RCC 7860 (cell line): ENCODE results near the gene FDX1.

Source experiments
- DNase-seq: peaks from one replicate; pipeline ENCODE4 v3.0.0-alpha.2; 2015; ENCODE audit warnings: low spot score
- FAIRE-seq: peaks from 2 replicates; lab custom pipeline; 2012; peaks lifted over from hg19 to GRCh38; lab: Jason Lieb, UNC

FDX1 gene

GRCh38 chr11:110505528-110506284 is 76.0 kb downstream of the FDX1 start:
- DNase-seq: no peak
- no peak for FAIRE-seq

GRCh38 chr11:110507328-110507727 is 77.6 kb downstream of the FDX1 start:
- FAIRE-seq: no peak
- no peak for DNase-seq

- FAIRE-seq (no peak), DNase-seq (no peak)
Observed at GRCh38 chr11:110508786-110509185, 79.0 kb downstream of the FDX1 start.

DNA sequence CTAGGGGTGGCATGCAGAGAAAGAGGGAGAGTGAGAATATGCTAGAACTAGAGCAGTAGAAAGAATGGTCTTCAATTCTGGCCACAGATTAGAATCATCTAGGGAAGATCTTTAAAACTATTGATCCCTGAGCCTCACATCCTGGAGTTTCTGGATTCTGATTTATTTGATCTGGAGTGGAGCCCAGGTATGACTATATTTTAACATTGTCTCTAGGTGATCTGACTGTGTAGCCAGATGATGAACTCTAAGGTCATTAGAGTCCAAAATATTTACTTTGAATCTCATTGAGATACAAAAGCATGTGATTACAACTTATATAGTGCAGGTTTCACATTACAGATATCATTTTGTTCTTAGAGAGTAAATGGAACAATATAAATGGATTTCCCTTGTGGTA is 79.7 kb downstream of the FDX1 start:
- FAIRE-seq (no peak), DNase-seq (no peak)

DNA sequence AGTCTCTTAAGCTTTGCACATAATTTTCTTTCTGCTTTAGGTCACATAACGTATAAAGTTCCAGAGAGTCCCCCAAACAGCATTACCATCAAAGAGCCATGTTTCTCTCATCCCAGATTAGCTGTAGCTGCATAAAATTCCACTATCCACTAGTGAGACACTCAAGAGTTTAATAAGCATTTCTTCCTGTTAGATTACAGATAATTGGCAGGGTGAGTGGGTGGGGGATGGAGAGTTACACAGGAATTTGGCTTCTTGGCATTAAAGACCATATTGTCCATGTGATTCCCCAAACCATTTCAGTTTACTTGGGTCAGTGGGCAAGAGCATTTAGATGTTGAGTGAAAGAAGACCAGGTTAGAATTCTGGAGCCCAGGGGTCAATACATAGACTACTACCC is 82.3 kb downstream of the FDX1 start:
- DNase-seq (no peak), FAIRE-seq (no peak)

GRCh38 chr11:110513259-110513801 is 83.6 kb downstream of the FDX1 start:
- FAIRE-seq (no peak), DNase-seq (no peak)

DNA sequence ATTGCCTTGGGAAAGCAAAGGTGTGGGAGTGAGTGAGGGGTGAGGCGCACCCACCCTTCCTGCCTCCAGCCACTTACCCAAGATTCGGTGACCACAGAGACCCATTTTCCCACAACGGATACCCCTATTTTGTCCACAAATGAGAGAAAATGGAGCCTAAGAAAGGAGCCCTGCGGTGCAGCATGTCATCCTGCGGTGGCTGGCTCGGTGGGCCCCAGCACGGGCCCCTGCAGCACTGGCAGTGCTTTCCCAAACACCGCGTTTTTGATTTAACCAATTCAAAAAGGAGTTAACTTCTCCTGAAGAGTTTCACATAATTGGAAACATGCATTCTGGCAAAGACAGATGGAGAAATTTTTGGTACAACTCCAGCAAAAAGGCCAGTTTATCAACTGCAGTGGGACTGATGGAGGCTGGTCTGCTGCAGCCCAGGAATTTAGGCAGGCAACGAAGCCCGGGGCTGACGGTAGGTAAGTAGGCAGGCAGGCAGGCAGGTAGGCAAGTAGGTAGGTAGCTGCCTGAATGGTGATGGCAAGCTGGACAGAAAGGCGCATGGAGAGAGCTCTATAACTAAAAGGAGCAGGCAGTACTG is 84.2 kb downstream of the FDX1 start:
- no peak for DNase-seq
- FAIRE-seq: no peak
